GM19324 (cell line): Measurements from ENCODE around the gene EID2.

Source experiments
- ATAC-seq: cut with Tn5 transposase; IDR thresholded peaks from one replicate; pipeline ENCODE4 v1.9.1; 2021; ENCODE audit warnings: mild to moderate bottlenecking, moderate library complexity; ENCODE audit not compliant: unreplicated experiment, low FRiP score

Gene EID2, protein sequence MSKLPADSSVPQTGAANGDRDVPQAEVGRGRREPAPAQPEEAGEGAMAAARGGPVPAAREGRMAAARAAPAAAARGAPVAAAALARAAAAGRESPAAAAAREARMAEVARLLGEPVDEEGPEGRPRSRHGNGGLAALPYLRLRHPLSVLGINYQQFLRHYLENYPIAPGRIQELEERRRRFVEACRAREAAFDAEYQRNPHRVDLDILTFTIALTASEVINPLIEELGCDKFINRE

DNA sequence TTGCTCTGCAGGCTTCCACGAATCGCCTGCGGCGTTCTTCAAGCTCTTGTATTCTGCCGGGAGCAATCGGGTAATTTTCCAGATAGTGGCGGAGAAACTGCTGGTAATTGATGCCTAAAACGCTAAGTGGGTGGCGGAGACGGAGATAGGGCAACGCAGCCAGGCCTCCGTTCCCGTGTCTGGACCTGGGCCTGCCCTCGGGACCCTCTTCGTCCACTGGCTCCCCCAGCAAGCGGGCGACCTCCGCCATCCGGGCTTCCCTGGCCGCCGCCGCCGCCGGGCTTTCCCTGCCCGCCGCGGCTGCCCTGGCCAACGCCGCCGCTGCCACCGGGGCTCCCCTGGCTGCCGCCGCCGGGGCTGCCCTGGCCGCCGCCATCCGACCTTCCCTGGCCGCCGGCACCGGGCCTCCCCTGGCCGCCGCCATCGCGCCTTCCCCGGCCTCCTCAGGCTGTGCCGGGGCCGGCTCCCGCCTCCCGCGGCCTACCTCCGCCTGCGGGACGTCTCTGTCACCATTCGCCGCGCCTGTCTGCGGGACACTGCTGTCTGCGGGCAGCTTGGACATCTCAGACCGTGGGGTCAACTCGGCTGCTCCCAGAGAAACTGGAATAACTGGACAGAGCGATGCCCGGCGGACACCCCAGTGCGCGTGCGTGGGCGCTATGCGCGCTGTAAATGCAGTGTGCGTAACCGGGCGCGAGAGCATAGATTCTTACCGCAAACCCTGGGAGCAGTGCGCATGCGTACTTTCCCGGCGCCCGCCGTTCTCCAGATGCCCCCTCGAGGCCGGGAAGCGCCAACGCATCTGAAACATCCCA is at the start of gene EID2:
EID2 (minus strand) TSS at position 644 of the 815 bp plus-strand sequence; CDS start at position 562, 82 bp downstream.
- peak; percentile 95 for ATAC-seq

DNA sequence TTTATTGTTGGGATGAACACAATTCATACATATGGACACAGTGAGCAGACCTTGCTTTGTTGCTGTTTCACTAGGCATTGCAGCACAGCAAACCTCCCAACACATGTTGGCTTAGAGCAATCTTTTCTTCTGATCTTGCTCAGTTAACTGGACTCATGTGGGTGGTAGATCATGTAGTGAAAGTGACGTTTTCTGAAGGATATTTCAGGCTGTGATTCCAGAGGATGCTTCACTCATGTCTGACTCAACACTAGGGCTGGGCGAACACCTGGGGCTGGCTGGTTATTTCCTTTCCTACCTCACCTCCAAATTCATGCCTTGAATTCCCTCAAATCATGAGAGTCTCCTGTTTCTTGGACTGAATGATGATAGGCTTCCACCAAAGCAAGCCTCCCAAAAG is 48.1 kb upstream of the EID2 start:
- no peak for ATAC-seq

DNA sequence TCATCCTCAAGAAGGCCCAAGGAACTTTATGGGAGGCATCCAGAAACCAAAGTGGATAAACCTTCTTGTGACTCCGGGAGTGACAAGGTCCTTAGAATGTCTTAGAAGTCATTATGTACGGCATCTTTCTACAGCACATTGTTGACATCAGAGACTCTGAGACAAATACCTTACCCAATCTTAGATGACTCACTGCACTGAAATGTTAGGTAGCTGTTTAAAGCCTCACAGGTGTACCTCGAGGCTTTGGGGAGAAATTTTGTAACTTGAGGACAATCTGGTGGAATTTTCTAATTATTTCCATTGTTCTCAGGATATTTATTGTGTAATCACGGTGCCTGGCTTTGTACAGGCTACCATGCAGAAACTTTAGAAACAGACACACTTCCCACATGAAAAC is 47.5 kb upstream of the EID2 start:
- ATAC-seq, result no peak

DNA sequence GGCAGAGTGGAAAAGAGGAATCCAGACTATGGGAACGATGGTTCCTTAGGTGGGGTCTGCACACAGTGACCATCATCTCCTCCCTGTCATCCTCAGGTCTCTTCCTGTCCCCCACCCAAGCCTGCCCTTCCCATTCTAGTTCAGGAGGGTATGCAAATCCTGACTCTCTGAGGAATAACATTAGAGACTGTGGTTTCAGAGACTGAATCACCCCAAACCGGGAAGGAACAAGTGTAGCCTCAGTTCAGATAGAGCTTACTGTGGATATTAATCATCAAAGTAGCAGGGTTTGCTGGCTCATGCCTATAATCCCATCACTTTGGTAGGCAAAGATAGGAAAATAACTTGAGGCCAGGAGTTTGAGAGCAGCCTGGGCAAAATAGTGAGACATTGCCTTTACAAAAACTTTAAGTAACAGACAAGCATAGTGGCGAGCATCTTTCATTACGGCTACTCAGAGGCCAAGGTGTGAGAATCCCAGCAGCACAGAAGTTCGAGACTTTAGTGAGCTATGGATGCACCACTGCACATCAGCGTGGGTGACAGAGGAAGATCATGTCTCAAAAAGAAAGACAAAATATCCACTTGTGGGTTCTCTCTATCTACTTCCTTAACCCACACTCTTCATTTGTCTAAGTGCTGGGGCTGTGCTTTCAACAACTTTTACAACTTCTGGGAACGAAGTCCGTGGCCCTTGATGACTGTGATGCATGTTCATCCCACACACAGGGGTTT is 43.1 kb upstream of the EID2 start:
- no peak for ATAC-seq

DNA sequence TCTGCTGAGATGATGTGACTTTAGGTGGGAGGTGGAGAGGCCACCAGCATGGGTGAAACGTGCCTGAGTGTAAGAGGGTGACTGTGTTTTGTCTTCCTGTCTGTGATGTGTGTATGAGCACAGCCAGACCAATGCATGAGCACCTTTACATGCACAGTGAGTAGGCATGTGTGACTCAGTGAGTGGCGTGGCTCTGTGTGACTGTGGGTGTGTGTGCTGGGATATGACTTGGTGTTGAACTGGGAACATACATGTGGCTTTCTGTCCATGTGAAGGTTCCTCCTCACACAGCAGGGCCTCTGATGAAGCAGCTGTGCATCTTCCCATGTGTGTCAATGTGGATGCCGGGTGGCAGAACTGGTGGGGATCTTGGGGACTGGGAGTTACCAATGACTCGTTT is 42.5 kb upstream of the EID2 start:
- ATAC-seq, result no peak

DNA sequence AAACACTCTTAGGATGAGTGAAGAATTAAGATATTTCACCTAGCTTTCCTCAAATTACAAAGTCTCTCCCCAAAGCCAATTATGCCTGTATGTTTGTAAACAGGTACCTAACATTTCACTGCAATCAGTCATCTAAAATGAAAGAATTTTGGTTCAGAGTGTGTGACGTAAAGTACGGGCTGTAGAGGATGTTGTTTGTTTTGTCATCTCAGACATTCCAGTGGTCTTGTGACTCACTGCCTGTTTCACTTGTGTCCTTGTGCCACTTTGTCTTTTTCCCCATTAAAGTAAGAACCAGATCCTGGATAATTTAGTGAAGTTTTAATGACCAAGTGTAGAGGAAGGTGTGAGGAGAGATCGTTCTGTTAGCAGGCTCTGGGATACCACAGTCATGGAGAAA is 28.6 kb upstream of the EID2 start:
- ATAC-seq, result no peak

DNA sequence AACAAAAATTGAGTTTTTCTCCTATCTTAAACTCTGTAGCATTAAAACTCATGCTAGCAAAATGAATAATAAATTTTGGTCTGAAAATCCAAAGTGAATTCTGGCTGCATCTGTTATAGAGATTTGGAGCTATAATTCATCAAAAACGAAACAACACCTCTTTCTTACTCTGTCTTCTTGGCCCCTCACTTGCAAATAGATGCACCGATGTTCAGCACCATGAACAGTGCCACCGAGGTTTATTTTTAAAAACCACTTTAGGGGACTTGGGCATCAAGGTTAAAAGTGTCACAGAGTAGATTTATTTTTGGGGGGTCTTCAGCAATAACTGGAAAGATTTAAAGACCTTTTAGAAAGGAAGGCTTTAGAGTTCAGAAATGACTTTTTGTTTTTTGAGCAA is 26.1 kb upstream of the EID2 start:
- no peak for ATAC-seq

DNA sequence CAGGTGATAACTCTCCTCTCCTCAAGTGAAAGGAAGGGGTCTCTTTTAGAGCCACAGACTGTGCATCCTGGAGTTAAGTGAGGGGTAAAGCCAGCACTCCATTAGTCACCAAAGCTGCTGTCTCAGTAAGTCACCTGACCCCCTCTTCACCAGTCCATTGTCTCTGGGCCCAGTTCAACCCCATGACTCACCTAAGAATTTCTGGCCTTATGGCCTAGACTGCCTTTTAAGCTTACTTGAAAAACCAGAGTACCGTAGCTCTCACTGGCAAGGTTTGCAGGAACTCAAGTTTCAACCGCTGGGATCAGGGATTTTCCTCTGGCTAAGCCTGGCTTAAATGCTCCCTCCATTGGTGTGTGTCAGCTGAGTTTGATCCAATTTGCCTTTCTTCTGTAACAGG is 23.4 kb upstream of the EID2 start:
- ATAC-seq, result no peak

DNA sequence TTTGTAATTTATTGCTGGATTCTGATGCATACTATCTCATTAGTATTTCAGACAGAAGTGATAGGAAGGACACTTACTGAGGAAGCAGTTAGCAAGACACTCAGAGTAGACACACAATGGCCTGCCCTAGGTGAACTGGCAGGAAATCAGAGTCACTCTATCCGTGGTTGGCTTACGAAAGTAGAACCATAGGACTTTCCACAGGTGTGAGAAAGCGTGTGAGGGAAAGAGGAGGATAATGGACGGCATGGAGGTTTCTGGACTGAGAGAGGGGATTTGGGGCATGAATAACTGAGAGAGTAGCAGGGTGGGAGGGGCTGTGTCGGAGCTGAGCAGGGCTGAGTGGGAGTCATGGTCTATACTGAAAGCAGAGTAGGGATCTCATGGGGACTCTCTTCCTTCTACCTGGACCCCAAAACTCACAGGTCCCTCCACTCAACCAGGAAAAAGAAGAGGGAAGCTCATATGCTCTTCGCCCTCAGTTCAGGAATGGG is 18.7 kb upstream of the EID2 start:
- ATAC-seq, result no peak

DNA sequence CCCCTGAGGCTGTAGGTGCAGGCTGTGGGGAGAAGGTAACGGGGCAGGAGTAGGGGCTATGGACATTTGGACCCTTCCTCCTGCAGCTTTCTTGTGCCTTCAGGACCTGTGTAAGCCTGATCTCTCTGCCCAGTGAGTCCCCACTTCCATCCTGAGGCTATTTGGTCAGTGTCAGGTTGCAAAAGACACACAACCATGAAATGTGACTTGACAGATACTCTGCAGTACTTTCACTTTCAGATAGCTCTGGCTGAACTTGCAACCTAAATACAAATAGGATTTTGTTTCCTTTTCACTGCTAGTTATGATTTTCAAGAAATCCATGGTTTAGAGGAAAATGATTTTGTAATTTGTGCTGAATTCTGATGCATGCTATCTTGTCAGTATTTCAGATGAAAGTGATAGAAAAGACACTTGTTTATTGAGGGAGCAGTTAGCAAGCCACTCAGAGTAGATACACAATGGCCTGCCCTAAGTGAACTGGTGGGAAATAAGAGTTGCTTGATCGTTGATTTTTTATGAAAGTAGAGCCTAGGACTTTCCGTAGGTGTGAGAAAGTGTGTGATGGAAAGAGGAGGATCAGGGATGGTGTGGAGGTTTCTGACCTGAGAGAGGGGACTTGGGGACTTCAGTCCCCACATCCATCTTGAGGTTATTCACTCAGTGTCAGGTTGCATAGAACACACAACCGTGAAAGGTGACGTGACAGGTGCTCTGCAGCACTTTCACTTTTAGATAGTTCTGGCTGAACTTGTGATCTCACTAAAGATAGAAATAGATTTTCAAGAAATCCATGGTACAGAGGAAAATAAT is 18.1 kb upstream of the EID2 start:
- ATAC-seq, result no peak

DNA sequence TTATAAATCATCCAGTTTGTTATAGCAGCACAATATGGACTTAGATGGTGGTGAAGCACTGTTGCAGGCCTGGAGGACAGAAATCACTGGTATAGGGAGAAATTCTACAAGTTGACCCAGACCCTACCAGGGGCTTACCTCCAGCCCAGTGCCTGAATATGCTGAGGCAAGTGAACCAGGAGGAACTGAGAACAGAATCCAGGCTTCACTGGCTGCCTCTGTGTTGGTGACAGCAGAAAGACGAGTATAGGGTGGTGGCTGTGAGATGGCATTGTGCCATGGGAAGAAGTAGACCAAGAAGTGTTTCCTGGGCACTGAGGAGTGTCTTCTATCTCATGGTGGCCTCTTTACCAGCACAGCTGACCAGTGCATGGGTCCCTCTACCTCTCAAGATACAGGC is 15.9 kb upstream of the EID2 start:
- ATAC-seq, result no peak

DNA sequence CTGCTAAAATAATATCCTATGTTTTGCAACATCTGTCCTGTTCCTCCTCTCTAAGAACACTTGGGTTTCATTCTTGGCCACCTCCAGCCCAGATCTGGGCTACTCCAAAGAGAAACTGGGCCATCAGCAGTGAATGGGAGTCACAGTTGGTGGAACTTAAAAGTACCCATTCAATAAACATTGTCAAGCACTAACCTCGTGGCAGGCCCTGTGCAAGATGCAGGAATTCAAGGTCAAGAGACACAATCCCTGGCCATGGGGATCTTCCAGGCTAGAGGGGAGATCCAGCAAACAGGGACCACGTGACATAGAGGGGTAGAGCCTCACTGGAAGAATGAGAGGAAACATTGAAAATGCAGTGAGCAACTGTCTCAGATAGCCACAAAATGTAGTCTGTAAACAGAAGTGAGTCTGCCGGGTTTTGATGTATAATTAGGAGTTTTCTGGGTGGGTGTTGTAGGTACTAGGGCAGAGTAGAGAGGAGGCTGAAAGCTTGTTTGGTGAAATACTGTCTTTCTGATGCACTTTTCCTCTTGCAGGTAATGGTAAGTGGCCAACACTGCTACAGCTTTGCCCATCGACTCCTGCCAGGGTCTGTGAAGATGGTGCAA is 14.8 kb upstream of the EID2 start:
- no peak for ATAC-seq

DNA sequence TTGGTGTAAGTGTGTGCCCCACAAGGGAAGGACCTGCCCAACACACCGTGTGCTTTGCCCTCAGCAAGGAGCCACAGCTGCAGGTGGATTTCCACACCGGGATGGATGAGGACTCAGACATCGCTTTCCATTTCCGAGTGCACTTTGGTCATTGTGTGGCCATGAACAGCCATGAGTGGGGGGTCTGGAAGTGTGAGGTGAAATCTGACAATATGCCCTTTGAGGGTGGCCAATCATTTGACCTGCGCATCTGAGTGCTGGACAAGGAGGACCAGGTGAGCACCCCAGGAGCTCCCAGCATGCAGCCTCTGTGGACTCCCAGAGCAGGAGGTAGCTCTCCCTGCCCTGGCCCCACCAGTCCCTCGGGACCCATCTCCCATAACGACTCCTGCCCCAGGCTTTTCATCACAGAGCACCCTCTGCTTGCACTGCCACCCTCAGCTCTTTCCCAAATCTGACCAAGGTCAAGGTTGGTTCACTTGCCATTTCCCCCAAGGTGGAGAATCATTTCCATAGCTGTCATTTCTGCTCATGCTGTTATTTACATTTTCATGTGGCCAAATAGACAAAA is 13.2 kb upstream of the EID2 start:
- no peak for ATAC-seq

DNA sequence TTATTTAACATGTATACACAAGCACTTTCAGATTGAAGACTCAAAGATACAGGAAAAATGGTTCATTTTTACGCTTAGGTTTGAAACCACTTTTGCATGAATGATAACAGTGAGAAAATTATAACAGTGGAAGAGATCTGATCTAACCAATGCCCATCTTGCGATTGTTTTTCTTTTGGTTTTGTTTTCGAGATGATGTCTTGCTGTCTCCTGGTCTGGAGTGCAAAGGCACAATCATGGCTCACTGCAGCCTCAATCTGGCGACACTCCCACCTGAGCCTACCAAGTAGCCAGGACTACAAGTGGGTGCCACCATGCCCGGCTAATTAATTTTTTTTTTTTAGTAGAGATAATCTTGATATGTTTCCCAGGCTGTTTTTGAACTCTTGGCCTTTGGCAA is 10.2 kb upstream of the EID2 start:
- ATAC-seq, result no peak

DNA sequence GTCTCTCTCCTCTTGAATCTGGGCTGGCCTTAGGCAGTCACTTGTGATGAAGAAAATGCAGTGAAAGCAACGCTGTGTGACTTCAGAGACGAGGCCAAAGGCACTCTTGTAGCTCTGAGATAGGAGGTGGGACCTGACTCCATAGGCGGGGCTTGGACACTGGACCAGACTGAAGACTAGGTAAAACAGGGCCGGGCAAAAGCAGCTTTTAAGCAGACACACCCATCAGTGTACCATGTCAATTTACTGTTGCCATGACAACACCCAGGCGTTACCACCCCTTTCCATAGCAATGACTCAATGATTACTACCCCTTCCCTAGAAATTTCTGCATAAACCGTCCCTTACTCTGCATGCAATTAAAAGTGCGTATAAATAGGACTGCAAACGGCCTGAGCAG is 6.6 kb upstream of the EID2 start:
- ATAC-seq, result no peak

DNA sequence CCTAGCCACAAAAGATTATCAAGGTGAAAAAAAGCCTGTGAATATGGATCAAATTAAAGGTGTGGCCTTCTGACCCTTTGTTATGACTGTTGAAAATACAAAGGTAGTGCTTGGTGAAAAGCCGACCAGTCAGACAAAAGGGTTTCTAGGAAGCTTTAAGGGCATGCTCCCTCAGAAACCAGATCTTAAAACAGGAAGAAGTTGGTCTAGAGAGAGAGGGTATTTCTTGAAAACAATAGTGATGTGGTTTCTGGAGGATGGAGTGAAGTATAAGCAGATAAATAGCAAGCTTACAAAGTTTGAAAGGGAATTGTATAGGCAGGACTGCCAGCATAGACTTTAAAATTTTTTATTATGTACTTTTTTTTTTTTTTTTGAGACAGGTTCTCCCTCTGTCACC is 5.0 kb upstream of the EID2 start:
- ATAC-seq, result no peak

DNA sequence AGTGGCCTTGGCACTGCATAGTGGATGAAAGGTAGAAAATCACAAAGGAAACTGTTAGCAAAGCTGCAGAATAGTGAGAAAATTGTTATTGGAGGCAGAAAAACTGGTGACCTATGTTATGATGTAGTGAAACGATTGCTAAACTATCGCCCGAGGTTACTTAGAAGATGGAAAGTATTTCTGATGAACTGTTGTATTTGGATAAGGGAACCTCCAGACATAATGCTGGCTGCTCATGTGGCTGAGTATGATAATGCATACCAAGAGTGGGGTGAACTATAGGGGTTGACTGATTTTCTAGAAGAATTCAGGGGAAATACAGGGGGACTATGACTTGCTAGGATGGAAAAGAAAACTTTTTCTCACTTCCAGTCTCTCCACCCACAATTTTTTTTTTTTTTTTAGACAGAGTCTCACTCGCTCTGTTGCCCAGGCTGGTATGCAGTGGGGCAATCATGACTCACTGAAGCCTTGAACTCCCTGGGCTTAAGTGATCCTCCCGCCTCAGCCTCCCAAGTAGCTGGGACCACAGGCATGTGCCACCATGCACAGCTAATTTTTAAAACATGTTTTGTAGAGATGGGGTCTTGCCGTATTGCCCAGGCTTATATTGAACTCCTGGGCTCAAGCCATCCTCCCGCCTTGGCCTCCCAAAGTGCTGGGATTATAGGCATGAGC is 4.4 kb upstream of the EID2 start:
- no peak for ATAC-seq

DNA sequence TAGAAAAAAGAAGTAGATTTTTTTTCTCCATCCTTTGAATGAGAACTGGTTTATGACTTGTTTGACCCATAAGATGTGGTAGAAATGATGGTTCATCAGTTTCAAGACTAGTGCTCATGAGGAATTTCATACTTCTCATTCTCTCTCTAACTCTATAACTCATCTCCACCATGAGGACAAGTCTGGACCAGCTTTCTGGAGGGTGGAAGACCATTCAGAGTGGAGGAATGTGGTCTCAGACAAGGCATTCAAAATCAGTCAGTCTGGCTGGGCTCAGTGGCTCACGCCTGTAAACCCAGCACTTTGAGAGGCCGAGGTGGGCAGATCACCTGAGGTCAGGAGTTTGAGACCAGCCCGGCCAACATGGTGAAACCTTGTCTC is 3.5 kb upstream of the EID2 start:
- no peak for ATAC-seq

DNA sequence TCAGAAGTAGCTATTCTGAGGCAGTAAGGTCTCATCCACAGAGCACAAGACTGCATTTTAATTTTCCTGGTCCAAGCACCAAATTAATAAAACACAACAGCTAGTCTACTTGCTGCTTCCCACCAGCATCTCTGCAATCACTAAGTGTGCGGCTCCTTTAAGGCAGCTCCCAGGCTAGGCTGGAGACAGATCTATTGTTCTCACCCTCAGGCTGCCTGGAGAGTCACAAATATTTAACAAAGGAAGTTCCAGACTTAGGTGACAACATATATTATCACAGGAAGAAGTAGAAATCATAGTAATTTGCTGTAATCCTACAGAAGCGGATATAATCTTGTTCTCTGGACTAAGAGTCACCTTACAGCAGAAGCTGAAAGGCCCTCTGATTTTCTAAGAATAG is 2.2 kb upstream of the EID2 start:
- ATAC-seq, result no peak
